SK-MEL-5 (cell line): ENCODE measurements around the gene TRIM24. TPM values are rescaled to one million over a fixed set of nuclear protein-coding genes. Genes with fewer than 3 reads are reported as not detected.

Experiments used
- DNase-seq: peaks from one replicate; pipeline ENCODE4 v3.0.0-alpha.2; 2016; ENCODE audit warnings: low read depth, low spot score
- in situ Hi-C: cut with HindIII; loops from 2 replicates; pipeline ENCODE4 v1.10.0; 2016; ENCODE audit warnings: low sequenced_read_pairs, high pct_unique_total_duplicates, low pct_unique_long_range_greater_than_20kb
- total RNA-seq: library from RNA; depleted of rRNA; stranded (reverse); fragments of >200 nt; shearing (Covaris generic); gene quantifications from 2 replicates; pipeline ENCODE4 v1.2.3, GENCODE V29; 2014

Gene TRIM24
- total RNA-seq, 1 experiment from 2014 or later: 11.9 TPM

DNA sequence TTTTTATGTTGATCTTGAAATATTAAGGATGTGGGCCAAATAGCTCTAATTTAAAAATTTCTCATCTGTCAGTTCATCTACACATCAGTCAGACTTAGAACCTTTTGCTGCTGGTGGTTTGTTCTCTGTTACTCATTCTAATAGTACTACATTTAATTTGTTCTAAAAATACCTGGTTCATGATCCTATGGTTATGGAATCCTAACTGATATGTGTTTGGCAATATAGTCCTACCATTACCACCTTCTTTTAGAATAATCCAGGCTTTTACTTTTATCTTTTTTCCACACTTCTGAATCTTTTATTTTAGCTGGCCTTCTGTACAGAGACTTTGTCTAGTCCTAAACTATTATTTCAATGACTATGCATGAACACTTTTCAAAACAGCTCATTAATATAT is 124.2 kb downstream of the TRIM24 start:
- no peak for DNase-seq
- in situ Hi-C loops: no loop called here

DNA sequence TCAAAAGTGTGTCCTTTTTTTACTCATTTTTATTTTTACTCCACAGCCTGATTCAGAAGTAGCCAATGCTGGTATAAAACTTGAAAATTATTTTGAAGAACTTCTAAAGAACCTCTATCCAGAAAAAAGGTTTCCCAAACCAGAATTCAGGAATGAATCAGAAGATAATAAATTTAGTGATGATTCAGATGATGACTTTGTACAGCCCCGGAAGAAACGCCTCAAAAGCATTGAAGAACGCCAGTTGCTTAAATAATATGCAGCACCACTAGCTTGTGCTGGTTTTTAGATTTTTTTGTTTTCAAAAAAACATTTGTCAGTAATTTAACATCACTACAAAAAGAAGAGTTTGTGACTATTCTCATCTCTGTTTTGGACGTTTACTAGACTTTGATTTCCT is 124.6 kb downstream of the TRIM24 start:
- DNase-seq: no peak
- in situ Hi-C loops: no loop called here

DNA sequence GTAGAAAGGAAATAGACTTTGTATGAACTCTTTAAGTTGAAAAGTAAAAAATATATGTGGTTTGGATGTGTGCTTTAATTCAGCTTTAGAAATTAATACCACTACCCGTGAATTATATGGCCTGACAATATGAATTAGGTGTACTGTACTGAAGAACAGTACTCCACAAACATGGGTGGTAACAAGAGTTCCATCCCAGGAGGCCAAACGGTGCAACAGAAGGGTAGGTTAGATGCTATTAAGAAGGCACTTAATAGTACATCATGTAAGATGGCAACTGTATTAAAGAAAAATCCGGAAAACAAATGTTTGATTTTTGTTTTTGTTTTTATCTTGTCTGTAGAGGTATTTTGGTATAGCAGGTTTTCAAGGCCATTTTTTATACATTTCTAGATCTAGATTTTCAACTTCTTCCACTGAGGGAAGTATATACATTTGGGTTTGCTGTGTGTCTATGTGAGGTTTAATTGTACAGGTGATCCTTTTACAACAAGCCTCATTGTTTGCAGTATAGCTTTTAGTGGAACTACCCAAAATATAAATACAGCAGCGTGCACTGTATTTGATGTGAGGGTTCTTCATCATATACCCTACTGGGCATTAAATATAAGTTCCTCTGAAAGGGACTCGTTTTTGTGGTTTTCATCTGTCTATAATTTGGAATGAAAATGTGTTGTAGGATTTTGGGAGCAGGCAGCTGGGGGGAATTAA is 125.4 kb downstream of the TRIM24 start:
- DNase-seq: no peak
- in situ Hi-C loops: no loop called here

DNA sequence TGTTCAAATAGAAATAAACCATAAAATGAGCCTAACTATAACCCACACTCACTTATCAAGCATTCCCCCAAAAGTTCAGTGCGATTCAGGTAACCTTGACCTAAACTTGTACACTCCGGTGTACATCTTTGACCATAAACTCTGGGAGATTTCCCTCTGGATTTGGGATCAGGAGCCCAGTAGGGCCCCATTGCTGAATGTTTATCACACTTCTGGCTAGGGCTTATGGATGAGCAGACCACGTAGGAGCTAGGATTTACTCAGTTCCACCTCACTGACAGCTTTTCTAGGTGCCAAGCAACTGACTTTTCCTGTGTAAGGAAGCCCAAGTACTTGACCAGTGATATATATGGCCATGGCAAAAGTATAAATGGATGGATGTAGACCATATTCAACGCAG is 127.4 kb downstream of the TRIM24 start:
- DNase-seq: no peak
- in situ Hi-C loops: no loop called here

DNA sequence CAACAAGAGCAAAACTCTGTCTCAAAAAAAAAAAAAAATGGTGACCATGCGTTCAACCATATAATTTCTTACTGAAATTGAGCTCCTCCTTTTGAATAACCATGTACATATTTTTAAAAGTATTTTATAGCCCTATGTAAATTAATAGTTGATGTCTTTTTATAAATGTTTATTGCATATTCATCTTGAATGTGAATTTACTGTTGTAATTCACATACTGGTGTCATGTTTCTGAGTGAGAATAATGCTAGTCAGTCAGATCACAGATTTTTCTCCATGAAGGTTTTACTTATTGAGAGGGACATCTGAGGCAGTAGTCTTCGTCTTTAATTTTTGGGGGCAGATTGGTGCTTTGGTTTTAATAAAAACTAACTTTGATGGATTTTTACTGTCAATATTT is 128.9 kb downstream of the TRIM24 start:
- no peak for DNase-seq
- in situ Hi-C loops: no loop called here

DNA sequence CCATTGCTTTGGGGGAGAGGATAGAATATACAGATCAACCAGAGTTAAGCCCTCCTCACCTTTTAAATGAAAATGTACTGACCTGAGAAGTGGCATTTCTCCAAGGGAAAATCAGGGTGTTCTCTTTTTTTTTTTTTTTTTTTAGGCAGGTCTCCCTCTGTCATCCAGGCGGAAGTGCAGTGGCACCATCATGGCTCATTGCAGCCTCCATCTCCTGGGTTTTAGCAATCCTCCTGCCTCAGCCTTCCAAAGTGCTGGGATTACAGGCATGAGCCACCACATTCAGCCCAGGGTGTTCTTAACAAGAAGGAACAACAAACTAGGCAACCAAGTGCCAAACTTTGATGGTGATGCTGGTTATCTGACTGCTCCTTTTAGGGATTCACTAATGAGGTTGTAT is 130.1 kb downstream of the TRIM24 start:
- no peak for DNase-seq
- in situ Hi-C loops: no loop called here

DNA sequence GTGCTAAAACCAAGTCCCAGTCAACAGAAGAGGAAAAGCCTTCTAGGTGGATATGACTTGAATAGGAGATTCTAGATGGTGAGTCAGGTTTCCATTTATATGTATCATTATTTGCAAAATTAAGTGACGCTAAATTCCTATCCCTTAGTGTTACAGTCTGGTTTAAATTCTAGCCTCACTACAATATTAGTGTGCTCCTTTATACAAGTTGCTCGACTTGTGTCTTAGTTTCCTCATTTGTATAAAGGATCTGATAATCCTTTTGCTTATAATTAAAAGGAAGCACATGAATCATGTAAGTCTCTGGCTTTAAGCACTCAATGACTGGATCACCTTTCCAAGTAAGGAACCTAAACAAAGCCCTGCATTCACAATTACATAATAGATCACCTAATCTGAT is 135.4 kb downstream of the TRIM24 start:
- in situ Hi-C loops: no loop called here

DNA sequence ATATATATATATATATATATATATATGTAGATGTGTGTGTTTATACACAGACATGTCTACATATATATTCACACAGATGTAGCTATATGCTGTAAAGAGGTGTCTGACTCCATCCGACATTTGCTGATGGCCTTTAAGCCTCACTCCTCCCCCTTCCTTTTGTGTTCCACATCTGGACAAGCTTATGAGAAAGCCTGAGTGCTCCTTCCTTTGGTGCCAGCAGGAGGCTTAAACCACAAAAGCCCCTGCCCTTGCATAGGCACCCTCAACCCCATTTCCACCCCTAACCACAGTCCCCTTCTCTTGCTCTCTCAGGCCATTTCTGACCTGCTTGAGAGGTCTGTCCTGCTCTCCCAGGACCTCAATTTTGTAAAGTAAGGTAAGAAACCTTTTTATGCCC is 142.4 kb downstream of the TRIM24 start:
- in situ Hi-C loops: no loop called here
- DNase-seq: peak; percentile 13

More for the DNA sequence above, 135.4 kb downstream of the TRIM24 start:
- no peak for DNase-seq

DNA sequence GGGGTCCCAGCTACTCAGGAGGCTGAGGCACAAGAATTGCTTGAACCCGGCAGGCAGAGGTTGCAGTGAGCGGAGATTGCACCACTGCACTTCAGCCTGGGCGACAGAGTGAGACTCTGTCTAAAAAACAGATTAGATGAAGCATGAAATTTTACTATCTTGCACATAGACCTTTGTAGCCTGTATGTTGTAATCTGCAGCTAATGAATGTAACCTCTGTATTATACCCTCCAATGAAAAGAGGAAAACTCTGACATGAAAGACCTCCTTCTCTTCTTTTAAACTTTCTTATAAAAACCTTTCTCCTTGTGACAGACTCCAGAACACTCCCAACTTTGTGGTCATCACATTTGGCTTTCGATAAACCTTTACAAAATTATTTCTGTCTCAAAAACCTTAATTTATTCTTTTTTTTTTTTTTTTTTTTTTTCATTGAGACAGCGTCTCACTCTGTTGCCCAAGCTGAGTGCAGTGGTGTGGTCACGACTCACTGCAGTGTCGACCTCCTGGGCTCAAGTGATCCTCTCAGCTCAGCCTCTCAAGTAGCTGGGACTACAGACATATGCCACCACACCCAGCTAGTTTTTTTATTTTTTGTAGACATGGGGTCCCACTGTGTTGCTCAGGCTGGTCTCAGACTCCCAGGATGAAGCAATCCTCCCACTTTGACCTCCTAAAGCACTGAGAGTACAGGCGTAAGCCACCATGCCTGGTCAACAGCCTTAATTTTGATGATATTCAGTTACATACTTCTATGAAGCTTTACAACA is 143.7 kb downstream of the TRIM24 start:
- DNase-seq: peak; percentile 87
- in situ Hi-C loops: no loop called here

DNA sequence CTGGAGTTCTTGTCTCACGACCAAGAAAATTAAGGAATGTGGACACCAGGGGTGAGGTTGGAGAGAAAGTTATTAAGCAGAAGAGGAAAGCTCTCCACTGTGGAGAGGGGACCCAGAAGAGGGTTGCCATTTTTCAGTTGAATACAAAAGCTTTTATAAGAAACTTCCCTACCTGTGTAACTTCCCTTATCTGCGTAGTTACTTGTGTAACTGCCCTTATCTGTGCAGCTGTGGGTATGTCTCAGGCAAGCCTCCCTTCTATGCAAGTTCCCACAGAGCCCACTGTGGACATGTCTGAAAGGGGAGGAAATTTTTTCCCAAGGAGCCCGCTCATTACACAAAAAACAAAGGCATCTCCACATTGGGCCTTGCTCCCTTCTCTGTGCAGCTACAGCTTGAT is 146.2 kb downstream of the TRIM24 start:
- DNase-seq: no peak
- in situ Hi-C loops: no loop called here

DNA sequence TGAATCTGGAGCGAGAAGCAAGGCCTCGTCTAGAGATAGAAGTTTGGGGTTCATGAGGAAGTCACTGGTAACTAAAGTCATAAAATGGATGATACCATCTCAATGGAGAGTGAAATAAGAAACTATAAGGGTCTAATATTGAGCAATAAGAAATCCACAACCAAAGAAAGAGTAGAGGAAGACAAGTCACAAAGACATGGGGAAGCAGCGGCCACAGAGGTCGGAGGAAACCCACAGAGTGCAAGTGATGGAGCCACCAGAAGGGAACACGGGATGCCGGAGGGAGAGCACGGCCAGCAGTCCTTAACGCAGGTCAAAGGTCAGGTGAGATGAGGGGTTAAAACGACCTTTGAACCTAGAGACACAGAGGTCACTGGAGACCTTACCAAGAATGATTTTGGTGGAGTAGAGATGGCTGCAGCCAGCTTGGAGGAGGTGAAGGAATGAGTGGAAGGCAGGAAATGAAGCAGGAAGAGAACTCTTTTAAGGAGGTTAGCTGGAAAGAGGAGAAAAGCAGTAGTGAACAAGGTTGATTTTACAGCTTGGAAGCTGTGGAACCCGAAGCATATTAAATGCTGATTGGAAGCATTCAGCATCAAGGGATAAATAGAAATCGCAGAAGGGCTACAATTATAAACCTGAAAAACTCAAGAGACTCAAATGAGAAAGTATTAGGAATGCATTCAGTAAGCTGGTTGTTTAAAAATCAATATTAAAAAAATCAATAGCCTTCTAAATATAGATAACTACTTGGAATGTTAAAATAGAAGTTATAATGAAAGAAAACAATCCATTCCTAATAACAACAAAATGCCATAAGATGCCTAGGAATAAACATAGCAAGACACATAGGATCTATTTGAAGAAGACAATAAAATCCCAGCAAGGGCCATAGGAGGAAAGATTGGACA is 147.4 kb downstream of the TRIM24 start:
- DNase-seq: no peak
- in situ Hi-C loops: no loop called here

DNA sequence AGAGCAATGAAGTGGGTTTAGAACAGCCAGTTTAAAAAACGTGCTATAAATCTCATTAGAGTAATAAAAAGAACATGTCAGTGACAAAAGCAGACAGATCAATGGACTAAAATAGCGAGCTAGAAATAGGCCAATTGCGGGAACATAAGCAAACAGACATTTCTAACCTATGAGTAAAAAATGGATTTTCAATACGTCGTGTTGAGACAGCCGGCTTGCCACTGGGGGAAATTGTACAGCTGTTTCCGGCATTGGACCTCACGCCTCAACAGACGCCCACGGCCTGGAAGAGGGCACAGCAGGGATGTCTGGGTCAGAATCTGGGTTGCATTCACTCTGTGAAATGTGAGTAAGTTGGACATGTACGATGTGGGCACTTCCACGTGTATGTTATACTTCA is 148.2 kb downstream of the TRIM24 start:
- no peak for DNase-seq
- in situ Hi-C loops: no loop called here

DNA sequence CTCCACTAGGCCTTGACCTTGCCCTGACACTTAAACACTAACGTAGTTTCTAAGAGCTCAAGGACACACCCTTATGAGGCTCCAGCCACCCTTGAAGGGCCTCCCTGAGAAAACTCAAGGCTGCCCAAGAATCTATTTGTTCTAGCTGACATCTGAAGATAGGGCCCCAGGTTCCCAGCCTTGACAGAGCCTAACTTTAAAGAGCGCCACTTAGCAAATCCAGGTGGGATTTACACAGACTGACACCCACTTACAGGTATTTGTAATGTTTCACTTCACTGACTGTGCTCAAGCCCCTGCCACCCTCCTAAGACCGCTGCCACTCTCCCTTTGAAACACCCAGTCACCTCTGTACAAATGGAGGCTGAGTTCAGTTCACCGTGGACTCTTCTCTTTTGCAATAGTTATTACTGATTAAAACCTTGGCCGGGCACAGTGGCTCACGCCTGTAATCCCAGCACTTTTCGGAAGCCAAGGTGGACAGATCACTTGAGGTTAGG is 150.7 kb downstream of the TRIM24 start:
- in situ Hi-C loops: no loop called here
- no peak for DNase-seq

DNA sequence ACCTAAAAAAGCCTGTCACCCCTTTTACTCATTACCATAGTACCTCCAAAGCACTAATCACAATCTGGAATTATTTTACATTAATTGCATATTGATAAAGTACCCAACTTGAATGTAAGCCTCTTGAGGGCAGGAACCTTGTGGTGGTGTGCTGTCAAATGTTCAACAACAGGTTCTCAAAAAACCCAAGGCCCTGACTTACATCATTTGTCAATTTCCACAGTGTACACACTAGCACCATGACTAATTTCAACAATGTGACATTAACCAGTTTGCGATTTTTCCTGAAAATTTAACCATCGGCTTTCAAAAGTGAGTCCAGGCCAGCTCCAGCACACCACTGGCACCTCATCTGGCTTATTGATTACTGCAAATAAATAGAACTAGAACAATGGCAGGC is 153.6 kb downstream of the TRIM24 start:
- DNase-seq: no peak
- in situ Hi-C loops: no loop called here

DNA sequence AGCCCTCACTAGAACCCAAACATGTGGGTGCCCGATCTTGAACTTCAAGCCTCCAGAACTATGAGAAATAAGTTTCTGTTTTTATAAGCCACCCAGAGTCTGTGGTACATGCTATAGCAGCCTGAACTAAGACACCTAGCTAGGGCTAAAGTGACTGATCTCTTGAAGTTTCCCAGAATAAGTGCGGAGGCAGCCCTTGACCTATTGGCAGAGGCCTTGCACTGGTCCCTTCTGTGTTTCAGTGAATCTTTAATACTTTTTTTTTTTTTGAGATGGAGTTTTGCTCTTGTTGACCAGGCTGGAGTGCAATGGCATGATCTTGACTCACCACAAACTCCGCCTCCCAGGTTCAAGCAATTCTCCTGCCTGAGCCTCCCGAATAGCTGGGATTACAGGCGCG is 156.0 kb downstream of the TRIM24 start:
- in situ Hi-C loops: no loop called here
- DNase-seq: no peak

DNA sequence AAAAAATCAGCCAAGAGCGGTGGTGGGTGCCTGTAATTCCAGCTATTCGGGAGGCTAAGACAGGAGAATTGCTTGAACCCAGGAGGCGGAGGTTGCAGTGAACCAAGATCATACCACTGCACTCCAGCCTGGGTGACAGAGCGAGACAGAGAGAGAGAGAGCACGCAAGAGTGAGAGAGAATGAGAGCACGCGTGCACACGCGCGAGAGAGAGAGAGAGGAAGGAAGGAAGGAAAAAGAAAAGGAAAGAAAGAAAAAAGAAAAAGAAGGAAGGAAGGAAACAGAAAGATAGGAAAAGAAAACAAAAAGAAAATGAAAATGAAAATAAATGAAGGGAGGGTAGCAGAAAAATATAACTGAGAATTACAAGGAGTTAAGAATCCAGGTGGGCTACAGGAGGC is 158.4 kb downstream of the TRIM24 start:
- in situ Hi-C loops: no loop called here
- DNase-seq: no peak

DNA sequence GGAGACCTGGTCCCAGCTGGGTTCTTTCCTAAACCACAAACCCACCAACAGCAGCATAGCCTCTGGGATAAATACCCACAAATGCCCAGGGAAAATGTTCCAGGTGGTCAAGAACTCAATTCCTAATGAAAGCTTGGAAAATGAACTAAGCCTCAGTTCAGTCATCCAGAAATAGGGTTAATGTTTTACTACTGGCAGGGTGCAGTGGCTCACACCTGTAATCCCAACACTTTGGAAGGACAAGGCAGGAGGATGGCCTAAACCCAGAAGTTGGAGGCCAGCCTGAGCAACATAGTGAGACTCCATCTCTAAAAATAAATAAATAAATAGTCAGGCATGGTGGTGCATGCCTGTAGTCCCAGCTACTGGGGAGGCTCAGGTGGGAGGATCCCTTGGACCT is 158.9 kb downstream of the TRIM24 start:
- in situ Hi-C loops: no loop called here
- no peak for DNase-seq

DNA sequence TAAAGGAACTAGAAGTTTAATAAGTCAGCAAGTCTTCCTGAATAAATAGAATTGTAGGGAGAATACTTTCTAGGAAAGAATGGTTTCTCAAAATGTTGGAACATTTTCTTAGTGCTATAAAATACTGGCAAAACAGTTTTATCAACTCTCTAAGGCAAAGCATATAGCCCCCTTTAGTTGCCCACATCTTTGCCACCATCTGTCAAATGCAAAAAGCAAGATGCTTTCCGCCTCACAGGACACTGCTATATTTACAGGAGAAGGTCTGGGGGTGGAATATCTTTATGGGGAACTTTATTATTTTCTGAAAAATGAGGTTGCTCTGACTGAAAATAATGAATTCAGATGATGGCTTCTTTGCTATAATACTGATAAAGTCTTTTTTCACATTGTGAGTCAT is 162.8 kb downstream of the TRIM24 start:
- in situ Hi-C loops: no loop called here
- no peak for DNase-seq
